ENCODE measurements around the gene AMFR.

The AMFR gene

DNA sequence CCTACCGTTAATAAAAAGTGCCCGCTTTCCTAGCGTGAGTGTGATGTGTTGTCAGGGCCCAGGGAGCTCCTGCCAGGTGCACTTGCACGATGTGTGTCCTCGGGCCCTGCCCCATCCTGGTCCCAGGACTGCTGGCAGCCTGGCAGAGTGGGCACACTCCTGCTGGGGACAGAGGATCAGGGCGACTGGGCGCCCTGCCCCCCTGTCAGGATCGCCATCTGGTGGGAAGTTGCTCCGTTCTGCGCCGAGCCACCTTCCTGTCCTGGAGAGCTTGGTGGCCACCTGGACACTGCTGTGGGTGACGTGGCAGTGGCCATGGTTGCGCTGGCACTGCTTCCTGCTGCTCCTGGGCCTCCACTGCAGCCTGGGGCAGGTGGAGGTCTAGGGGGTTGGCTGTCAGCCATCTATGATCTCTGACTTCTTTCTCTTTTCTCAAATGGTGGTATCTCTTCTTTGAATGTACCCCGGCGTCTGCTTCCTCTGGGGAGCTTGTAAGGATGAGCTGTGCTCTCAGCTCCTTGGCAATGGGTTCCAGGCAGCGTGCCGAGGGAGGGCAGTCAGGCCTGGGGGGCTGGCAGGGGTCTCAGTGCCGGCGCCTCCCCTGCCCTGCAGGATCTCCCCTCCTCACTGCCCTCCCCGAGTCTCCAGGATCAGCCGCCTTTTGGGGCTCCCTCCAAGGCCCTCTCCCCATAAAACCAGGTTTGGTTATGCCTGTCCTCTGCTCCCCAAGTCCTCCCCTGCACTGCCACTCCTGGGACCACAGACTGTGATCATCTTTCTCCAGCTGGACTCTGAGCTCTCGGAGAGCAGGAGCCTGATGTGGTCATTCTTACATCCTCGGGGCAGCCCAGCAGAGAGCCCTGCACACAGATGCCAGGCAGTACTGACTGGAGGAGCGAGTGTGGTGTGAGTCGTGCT lies 76.9 kb downstream of the AMFR start:
- no peak for DNase-seq (ENCODE audit: low read depth)
- H3K4me3 ChIP-seq (ENCODE audit: low read length) = no peak overlapping the region
- TF ChIP-seq, protein P1, sequence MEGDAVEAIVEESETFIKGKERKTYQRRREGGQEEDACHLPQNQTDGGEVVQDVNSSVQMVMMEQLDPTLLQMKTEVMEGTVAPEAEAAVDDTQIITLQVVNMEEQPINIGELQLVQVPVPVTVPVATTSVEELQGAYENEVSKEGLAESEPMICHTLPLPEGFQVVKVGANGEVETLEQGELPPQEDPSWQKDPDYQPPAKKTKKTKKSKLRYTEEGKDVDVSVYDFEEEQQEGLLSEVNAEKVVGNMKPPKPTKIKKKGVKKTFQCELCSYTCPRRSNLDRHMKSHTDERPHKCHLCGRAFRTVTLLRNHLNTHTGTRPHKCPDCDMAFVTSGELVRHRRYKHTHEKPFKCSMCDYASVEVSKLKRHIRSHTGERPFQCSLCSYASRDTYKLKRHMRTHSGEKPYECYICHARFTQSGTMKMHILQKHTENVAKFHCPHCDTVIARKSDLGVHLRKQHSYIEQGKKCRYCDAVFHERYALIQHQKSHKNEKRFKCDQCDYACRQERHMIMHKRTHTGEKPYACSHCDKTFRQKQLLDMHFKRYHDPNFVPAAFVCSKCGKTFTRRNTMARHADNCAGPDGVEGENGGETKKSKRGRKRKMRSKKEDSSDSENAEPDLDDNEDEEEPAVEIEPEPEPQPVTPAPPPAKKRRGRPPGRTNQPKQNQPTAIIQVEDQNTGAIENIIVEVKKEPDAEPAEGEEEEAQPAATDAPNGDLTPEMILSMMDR (conservative IDR thresholded peaks at IDR 0.05; ENCODE audit: low read depth, low read length) = no peak

DNA sequence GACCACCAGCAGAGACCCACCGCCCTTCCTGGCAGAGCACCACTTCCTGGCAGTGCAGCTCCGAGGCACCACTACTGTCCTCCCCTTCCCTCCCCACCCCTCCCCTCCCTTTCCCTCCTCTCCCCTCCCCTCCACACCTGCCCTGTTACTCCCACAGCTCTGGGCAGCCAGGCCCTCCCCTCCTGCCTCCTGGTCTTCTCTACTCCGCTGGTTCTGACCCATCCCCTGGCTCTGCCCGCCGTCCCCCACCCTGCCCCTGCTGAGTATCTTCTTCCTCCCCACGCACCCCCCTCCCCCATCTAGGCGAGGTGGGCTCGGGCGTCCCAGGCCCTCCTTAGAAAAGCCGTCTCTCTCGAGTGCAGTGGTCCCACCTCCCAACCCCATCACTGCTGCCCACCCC lies 77.7 kb downstream of the AMFR start:
- H3K4me3 ChIP-seq (ENCODE audit: low read length) = no peak overlapping the region
- TF ChIP-seq, protein P1 (conservative IDR thresholded peaks at IDR 0.05; ENCODE audit: low read depth, low read length) = no peak
- no peak for DNase-seq (ENCODE audit: low read depth)

DNA sequence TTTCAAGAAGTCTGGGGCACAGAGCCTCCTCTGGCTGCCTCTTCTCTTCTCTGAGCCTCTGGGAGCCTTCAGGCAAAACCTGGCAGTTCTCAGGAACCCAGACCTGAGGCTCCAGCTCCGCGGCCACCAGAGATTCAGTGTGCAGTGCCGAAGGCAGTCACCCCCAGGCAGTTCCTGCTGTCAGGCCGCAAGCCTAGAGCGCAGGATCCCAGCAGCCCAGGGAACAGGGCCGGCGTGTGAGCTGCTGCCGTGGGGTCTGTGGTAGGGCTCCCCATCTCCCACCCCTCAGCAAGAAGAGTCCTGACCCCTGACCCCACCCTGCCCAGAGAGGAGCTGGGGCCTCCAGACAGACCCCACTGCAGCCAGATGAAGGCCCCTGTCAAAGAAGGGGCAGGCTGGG lies 78.2 kb downstream of the AMFR start:
- H3K4me3 ChIP-seq (ENCODE audit: low read length) = no peak overlapping the region
- TF ChIP-seq, protein P1 (conservative IDR thresholded peaks at IDR 0.05; ENCODE audit: low read depth, low read length) = no peak
- DNase-seq (ENCODE audit: low read depth) = no peak

DNA sequence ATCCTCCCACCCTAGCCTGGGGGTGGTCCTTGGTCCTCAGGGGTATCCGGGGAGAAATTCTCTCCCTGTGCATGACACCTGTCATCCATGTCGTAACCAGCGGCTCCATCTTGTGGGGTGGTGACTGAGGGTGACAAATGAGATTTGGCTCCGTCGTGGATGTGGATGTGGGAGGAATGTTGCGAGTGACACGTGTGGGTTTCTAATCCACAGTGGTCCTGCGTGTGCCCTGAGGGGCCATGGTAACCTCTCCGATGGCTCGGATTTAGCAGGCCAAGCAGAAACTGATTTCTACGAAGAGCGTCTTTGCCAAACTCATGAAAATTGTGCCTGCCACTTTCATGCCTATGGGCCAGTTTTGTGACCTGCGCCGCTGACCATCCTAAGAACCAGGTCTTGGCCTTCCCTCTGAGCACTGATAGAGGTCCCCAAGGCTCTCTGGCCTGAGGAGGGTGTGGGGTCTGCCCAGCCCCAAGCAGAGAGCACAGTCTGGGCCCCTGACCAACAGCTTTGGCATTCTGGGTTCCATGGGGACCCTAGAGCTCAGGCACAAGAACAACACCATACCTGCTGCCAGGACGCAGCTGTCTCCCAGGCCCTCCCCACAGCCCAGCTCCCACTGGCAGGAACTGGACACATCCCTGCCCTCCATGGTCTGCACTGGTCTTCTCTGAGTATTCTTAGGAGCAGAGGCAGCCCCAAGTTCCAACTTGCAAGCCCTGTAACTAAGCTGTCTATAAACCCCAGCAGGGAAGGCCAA lies 79.0 kb downstream of the AMFR start:
- TF ChIP-seq, protein P1 (conservative IDR thresholded peaks at IDR 0.05; ENCODE audit: low read depth, low read length) = no peak
- DNase-seq (ENCODE audit: low read depth) = no peak
- H3K4me3 ChIP-seq (ENCODE audit: low read length) = no peak overlapping the region

DNA sequence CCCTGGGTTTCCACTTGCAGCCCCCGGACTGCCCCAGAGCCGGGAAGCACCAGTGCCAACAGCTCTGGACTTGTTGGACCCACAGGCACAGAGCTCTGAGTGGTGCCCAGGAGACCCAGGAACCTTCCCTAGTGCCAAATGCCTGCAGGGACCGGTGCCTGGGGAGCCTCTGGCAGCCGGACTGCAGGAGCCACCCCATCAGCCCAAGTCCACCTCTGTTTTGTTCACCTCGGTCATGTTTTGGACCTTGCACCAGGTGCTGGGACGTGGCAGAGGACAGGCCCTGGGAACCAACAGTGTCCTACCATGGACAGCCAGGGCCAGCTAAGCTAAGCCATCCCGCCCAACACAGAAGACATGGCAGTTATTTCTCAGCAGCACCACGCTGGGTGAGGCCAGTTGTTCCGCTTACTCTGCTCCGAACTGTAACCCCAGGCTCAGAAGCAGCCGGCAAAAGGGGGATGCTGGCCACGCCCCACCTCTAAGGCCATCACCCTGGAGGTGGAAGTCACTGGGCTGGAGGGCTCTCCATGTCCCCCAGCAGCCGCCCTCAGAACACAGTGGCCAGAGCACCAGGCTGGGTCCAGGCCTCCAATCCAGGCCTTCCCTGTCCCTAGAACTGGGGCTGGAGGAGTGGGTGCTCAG lies 79.8 kb downstream of the AMFR start:
- no peak for DNase-seq (ENCODE audit: low read depth)
- TF ChIP-seq, protein P1 (conservative IDR thresholded peaks at IDR 0.05; ENCODE audit: low read depth, low read length) = no peak

DNA sequence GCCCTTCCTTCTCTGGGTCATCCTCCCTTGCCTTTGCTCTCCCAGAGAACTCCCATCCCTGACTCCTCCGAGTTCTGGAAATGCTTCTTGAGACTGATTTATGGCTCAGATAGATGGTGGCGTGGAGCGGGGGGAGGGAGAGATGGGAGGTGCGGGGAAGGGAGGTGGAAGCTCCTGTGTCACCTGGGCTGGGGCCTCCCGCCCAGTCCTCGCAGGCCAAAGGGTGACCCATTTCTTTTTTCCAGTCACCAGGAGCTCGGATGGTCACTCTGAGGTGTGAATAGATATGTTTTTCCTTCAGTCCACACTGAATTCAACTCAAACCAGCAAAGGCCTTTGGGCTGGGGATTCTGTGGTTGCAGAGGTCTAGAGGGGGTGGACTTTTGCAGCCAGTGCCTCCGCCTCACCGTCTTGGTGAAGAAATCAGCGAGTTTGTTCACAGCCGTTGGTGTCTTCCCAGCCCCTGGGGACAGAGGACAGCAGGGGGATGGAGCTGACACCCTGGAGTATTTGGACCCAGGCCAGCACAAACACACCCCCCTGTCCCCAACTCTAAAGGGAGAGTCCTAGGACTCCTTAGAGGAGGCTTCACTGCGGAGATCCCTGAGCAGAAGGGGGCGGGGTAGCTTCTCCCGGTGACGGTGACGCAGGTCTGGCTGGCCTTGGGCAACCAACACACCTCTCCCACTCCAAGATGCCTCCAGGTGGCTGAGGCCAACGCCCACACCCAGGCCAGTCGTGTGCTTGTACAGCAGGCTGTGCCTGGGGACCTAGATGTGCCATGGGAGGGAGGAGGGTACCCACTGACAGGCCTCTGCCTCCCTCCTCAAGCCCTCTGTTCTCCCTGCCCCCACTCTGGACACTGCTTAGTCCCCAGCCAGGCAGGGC lies 80.6 kb downstream of the AMFR start:
- DNase-seq (ENCODE audit: low read depth) = no peak
- TF ChIP-seq, protein P1 (conservative IDR thresholded peaks at IDR 0.05; ENCODE audit: low read depth, low read length) = no peak
- no peak overlapping the region for H3K4me3 ChIP-seq (ENCODE audit: low read length)

More for the DNA sequence above, 79.8 kb downstream of the AMFR start:
- H3K4me3 ChIP-seq (ENCODE audit: low read length) = no peak overlapping the region

Measured in retinal pigment epithelial cell (primary cell).